Suppressor macrophage treated with lipopolysaccharide for 4 hours (primary cell): Measurements from ENCODE around the gene PIP4K2A.
A peak's percentile ranks its signal among the peaks of the same experiment; 100 is the strongest.
"Not testable (repeated sequence)": the region's sequence is repeated elsewhere in the genome, so short reads cannot be mapped to it uniquely, and the experiment has no call there.

Experiments
- DNase-seq: peaks from one replicate; pipeline ENCODE4 v3.0.0-alpha.2; 2020

The PIP4K2A gene

DNA sequence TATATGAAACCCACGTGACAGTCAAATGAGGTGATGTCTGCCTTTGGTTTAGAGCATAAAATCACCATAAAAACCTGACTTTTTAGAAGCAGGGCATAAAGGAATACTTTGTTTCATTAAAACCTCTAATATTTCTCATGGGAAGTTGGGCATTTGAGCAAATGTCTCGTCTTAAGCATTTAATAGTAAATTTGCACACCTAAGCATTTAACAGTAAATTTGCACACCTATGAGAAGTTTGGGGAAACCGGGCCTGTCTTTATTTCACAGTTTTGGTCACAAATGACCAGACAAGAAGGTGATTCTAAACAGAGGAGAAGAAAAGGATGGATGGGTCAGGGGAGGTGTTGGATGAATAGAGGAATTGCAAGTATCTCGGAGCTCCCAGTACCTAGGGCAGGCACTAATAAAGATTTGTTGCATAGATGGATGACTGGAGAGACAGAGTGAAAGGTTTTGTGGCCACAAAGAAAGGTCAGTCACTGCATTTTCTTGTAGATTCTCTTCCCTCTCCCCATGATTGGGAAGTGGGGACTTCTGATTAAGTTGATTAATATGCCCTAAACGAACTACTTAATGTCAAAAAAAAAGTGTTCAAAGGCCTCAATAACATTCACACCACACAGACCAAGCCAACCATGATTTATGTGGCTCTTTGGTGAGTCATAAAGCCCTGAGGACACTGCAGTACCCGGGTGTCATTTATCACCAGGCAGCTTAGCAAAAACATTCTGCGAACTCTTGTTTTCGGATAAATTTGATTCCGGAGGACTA, 210.9 kb downstream of the PIP4K2A start:
- no peak for DNase-seq

- no peak for DNase-seq
Measured at GRCh38 chr10:22501863-22502262, 212.5 kb downstream of the PIP4K2A start.

- no peak for DNase-seq
Measured at GRCh38 chr10:22501413-22501812, 213.0 kb downstream of the PIP4K2A start.

GRCh38 chr10:22500656-22501340, 213.6 kb downstream of the PIP4K2A start:
- no peak for DNase-seq

- not testable (repeated sequence) for DNase-seq
Measured at GRCh38 chr10:22499973-22500372, 214.4 kb downstream of the PIP4K2A start.

DNA sequence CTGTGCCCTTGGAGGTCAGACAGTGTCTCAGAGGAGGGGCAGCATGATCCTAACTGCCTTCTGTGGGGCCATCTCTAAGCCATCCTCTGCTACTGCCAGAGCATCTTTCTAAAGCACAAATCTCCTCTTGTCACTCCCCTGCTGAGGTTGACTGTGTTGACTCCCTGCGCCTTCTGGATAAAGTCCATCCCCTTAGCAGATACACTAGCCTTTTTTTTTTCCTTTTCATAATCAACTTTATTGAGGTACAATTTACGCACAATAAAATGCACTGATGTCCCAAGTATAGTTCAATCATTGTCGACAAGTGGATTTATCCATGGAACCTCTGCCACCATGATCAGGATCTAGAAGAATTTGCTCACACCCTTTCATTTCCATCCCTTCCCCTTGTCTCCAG, 219.0 kb downstream of the PIP4K2A start:
- DNase-seq, result no peak

- DNase-seq, result no peak
Measured at GRCh38 chr10:22494007-22494406, 220.4 kb downstream of the PIP4K2A start.

DNA sequence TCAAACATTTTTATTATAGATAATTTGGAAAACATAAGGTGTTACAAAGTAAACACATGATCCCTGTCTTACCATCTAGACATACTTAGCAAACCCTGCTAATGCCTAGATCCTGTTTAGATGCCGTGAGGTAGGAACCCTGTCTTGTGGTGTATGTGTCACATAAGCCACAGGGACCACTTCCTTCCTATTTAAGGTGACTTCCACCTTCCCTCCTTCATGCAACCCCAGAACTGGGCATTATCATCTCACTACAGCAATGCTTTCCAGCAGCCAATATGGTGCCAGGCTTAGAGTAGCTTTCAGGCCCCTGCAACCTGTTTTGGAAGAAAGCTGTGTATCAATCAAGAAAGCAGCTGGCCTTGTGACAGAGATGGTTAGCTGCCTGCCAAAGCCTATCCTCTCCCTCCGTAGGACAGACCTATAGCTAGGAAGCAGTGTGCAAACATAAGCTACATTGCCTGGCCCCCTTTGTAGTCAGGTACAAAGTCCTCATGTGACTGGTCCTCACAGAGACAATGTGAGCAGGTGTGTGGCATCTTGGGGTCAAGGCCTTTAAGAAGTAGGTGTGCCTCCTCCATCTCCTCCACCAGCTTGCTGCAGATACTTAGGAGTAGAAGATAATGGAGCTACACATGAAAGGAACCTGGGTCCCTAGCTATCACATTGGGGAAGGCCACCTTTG, 222.3 kb downstream of the PIP4K2A start:
- DNase-seq, result no peak

- no peak for DNase-seq
Measured at GRCh38 chr10:22491480-22491879, 222.9 kb downstream of the PIP4K2A start.

- no peak for DNase-seq
Measured at GRCh38 chr10:22489975-22490374, 224.4 kb downstream of the PIP4K2A start.

DNA sequence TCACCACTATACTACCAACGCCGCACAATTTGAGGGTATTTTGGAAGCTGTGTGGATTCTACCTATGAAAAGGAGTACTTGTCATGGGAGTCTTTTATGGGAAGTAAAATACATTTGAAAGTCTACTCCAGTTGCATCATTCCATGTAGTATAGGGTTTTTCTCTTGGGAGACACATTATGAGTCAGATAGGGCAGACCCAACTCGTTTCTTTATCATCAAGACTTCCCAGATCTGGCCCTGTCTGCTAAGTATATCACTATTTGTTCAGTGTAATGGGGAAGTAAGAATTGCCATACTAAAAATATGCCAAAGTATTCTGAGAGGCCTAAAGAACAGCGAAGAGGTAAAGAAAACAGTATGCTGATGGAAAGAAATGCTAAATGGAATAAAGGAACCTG, 224.9 kb downstream of the PIP4K2A start:
- DNase-seq, result peak; percentile 89

- no peak for DNase-seq
Measured at GRCh38 chr10:22486431-22486830, 227.9 kb downstream of the PIP4K2A start.
